Midbrain (tissue), 1 donor: Measurements from ENCODE around the gene EPB41L2.

Source experiments
- DNase-seq: peaks from one replicate; lab custom pipeline; 2025; lab: John Stamatoyannopoulos, UW

Gene EPB41L2

GRCh38 chr6:130864344-130864743, 198.7 kb downstream of the EPB41L2 start:
- no peak for DNase-seq

GRCh38 chr6:130863415-130864230, 199.4 kb downstream of the EPB41L2 start:
- DNase-seq: no peak

DNA sequence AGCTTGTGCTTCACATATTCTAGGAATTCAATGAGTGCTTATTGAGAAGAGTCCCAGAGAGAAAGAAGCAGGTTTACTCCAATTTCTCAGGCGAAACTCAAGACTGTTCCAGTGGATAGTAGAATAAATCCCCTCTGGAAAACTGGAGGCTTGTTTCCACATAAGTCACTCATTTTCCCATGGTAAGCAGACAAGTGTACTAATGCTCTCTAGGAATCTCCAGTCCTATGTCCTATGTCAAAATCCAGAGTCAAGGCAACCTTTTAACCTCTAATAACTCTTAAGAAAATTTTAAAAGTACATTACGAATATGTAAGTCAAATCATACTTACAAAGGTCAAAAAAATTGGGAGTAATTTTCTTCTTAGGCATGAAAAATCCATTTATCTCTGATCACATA, 200.7 kb downstream of the EPB41L2 start:
- DNase-seq: no peak

GRCh38 chr6:130859161-130859867, 203.7 kb downstream of the EPB41L2 start:
- DNase-seq: no peak

- no peak for DNase-seq
Observed at GRCh38 chr6:130858498-130859160, 204.4 kb downstream of the EPB41L2 start.

DNA sequence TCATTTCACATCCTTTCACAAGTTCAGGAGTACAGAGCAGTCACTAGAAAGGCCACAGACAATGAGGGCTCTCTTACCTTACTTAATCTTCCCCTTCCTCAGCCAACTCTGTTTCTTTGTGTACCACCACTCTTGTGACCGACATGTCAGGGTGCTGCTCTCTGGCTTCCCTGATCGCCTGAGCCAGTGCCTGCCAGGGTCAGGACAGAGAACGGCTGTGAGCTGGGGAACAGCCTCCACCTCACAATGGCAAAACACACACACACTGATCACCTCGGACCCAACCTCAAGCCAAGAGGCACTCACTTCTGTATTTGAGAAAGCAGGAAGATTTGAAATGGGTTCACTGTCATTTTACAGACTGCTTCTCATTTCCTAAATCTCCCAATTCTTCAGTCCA, 205.0 kb downstream of the EPB41L2 start:
- DNase-seq: no peak

GRCh38 chr6:130853555-130854183, 209.4 kb downstream of the EPB41L2 start:
- DNase-seq: no peak

DNA sequence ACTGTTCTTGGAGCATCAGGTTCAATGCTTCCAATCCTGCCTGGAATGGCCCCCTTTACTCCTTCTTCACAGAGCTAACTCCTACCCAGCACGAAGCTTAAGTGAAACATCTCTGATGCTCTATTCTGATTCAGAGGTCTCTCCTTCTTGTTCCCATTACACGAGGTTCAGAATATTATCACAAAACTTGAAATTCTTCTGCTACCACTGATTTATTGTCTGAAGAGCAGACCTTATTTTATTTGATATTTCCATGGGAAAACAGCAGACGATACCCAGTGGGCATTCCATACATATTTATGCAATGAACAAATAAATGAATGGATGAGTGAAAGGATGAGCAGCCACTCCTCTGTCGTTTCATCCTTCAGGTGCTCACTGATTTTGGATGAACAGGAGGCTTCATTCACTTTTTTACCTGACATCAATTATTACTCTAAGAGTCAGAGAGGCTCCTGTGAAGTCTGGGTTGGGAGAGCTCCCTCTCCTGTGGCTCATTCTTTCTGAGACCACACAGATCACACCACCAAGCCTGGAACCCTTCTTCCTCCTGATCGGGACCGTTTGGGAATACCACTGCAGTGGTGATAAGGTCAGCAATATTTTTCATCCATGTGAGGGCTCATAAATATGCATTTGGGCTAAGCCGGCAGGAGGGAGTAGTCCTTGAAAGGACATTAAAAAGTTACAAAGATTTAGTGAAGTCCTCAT, 210.0 kb downstream of the EPB41L2 start:
- no peak for DNase-seq

- DNase-seq: no peak
Observed at GRCh38 chr6:130851026-130851425, 212.0 kb downstream of the EPB41L2 start.

DNA sequence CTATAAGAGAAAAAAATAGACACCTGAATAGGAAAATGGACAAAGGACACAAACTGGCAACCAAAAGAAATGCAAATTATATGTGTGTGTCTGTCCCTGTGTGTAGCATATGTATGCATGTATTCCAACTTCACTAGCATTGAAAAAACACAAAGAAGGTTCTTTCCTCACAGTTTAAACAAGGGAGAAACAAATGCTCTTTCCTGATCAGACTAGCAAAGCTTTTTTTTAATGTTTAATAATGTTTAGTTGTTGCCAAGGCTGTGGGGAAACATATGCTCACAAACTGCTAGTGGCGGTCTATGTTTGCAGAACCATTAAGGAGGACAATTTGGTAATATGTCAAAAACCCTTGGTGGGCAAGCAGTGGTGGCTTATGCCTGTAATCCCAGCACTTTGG, 213.5 kb downstream of the EPB41L2 start:
- DNase-seq: no peak

DNA sequence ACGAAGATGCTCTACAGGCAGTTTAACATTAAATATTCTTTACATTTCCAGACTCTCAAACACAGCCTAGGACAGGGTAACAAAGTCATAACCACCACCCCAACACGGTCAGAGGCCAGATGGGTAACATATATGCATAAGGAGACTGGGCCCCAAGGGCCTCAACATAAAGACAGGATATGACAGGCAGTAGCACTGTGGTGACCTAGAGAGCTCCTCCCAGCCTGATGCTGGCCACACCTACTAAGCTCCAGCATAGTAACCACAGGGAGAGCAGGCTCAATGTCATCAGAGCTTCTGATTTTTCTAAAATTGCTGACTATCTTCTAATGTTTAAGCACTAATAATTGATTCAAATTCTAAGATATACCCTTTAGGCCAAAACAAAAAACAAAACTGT, 214.1 kb downstream of the EPB41L2 start:
- no peak for DNase-seq

- DNase-seq: no peak
Observed at GRCh38 chr6:130847001-130847910, 215.8 kb downstream of the EPB41L2 start.

GRCh38 chr6:130846501-130846900, 216.5 kb downstream of the EPB41L2 start:
- no peak for DNase-seq

DNA sequence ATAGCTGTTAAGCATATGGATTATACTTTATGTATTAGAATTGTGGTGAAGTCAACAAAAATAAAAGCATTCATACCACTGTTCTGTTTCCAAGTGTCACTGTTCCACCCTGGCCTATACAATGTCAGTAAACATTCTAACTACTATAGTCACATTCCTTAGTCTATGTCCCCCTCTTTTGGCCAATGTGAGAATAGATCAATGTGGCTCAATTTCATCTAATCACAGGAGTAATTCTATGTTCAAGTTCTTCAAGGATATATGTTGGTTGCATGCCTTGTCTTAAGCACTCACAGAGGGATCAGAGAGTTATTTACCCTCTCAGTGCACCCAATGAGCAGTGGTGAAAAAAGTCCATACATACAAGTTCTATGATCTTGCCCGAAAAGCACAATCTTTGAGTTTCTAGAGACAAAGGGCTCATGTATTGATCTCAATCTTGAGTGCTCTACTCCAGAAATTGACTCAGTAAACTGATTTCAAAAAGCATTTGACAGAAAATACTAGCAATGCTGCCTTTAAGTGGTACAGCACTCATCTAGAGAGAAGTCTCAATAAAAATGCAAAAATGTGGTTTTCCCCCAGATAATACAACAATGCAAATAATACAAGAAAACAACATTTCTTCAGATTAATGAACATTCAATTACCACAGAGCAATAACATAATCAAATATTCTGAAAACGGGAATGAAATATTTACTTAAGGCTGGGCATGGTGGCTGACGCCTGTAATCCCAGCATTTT, 219.3 kb downstream of the EPB41L2 start:
- DNase-seq: peak; percentile 6

DNA sequence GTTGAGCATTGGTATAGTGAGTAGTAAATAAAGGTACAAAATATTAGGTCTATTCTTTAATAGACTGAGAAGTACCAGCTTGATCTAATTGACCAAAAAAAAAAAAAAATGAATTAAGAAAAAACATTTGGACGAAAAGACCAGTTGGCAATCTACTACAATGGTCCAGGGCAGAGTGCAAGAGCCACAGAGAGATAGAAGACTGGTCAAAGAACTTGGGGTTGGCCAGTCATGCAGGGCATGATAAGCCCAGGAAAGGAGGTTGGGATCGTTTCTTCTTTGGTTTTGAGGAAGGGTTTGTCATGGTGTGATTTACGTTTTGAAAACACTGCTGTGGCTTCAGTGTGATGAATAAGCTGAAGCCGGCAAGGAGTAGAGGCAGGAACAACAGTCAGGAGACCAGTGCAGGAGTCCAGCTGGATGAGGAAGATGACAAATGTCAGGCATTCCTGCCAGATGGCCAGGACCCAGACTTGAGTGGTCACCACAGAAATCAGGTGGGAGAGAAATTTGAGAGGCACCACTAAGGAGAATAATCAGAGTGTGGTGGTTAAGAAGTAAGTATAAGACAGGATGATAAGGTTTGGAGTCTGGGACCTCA, 221.8 kb downstream of the EPB41L2 start:
- DNase-seq: no peak

GRCh38 chr6:130840050-130840449, 223.0 kb downstream of the EPB41L2 start:
- DNase-seq: no peak

GRCh38 chr6:130839379-130839778, 223.7 kb downstream of the EPB41L2 start:
- no peak for DNase-seq

DNA sequence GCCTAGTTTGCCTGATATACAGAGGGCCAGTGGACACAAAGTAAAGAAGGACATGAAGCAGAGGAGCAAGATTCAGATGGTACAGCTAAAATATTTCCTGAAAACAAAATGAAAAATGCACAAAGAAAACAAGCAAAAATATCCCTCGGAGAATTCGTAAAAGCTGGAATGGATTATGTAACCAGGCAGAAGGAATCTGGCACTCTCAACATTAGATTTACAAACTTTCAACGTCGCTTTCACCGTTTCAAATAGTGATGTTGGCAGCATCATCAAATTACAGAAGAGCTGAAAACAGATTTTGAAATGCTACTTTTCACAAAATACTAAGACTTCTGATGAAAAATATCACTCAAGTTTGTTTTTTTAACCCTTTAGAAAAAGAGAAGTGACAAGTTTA, 224.1 kb downstream of the EPB41L2 start:
- no peak for DNase-seq

GRCh38 chr6:130838250-130838860, 224.7 kb downstream of the EPB41L2 start:
- no peak for DNase-seq
